ENCODE results near the gene SVEP1. TPM values are rescaled to one million over a fixed set of nuclear protein-coding genes. Genes with fewer than 3 reads are reported as not detected.

The SVEP1 gene
- total RNA-seq, 1 experiment from 2014 or later: 0.45 TPM

GRCh38 chr9:110521206-110521605 is 58.3 kb downstream of the SVEP1 start:
- intact Hi-C loops (cut with micrococcal nuclease; ENCODE audit: unreplicated experiment): no loop called here
- no peaks in the 10 kb centered on the region for H3K9me3 ChIP-seq (ENCODE audit: low read depth, low read length, poor library complexity, severe bottlenecking)
- TF ChIP-seq CTCF (conservative IDR thresholded peaks at IDR 0.05; ENCODE audit: low read depth, low read length) (no peak), EZH2 (IDR thresholded peaks at IDR 0.05; ENCODE audit: borderline replicate concordance, low read depth, low read length, poor library complexity, severe bottlenecking) (no peak)
- H3K36me3 ChIP-seq (ENCODE audit: insufficient read depth, low read length, poor library complexity, severe bottlenecking): no peaks in the 10 kb centered on the region
- ChIA-PET CTCF (no interaction called here), POLR2A (ENCODE audit: low non-redundant PET) (no interaction called here)
- no TSS peak for BruUV-seq (replicated peaks)
- H3K27ac ChIP-seq (ENCODE audit: low read depth, low read length, poor library complexity, severe bottlenecking): peak overlapping the region; percentile 59
- no peaks in the 10 kb centered on the region for H3K27me3 ChIP-seq (replicated peaks; ENCODE audit: insufficient read depth, low read depth, low read length, poor library complexity)
- H3K4me1 ChIP-seq (ENCODE audit: insufficient read depth, low read length, poor library complexity, severe bottlenecking): peaks cover 34% of the 10 kb centered on the region
- peak; percentile 56 for DNase-seq (ENCODE audit: low spot score)
- H3K4me3 ChIP-seq (ENCODE audit: low read depth, low read length, poor library complexity, severe bottlenecking): no peak overlapping the region

- Histone ChIP-seq H3K4me3 (ENCODE audit: low read depth, low read length, poor library complexity, severe bottlenecking) (no peak overlapping the region), H3K36me3 (ENCODE audit: insufficient read depth, low read length, poor library complexity, severe bottlenecking) (no peaks in the 10 kb centered on the region), H3K9me3 (ENCODE audit: low read depth, low read length, poor library complexity, severe bottlenecking) (no peaks in the 10 kb centered on the region), H3K27ac (ENCODE audit: low read depth, low read length, poor library complexity, severe bottlenecking) (peak overlapping the region; percentile 59), H3K27me3 (replicated peaks; ENCODE audit: insufficient read depth, low read depth, low read length, poor library complexity) (no peaks in the 10 kb centered on the region), H3K4me1 (ENCODE audit: insufficient read depth, low read length, poor library complexity, severe bottlenecking) (peaks cover 31% of the 10 kb centered on the region)
- ChIA-PET POLR2A (ENCODE audit: low non-redundant PET) (no interaction called here), CTCF (no interaction called here)
- DNase-seq (ENCODE audit: low spot score): peak; percentile 38
- TF ChIP-seq CTCF (conservative IDR thresholded peaks at IDR 0.05; ENCODE audit: low read depth, low read length) (no peak), EZH2 (IDR thresholded peaks at IDR 0.05; ENCODE audit: borderline replicate concordance, low read depth, low read length, poor library complexity, severe bottlenecking) (no peak)
- BruUV-seq (replicated peaks): no TSS peak
- intact Hi-C loops (cut with micrococcal nuclease; ENCODE audit: unreplicated experiment): no loop called here
Observed at GRCh38 chr9:110520120-110520701, 59.3 kb downstream of the SVEP1 start.

GRCh38 chr9:110517483-110517882 is 62.1 kb downstream of the SVEP1 start:
- Histone ChIP-seq H3K4me1 (ENCODE audit: insufficient read depth, low read length, poor library complexity, severe bottlenecking) (peaks cover 31% of the 10 kb centered on the region), H3K9me3 (ENCODE audit: low read depth, low read length, poor library complexity, severe bottlenecking) (no peaks in the 10 kb centered on the region), H3K4me3 (ENCODE audit: low read depth, low read length, poor library complexity, severe bottlenecking) (no peak overlapping the region), H3K36me3 (ENCODE audit: insufficient read depth, low read length, poor library complexity, severe bottlenecking) (no peaks in the 10 kb centered on the region), H3K27me3 (replicated peaks; ENCODE audit: insufficient read depth, low read depth, low read length, poor library complexity) (no peaks in the 10 kb centered on the region), H3K27ac (ENCODE audit: low read depth, low read length, poor library complexity, severe bottlenecking) (no peak overlapping the region)
- ChIA-PET POLR2A (ENCODE audit: low non-redundant PET) (no interaction called here), CTCF (no interaction called here)
- no TSS peak for BruUV-seq (replicated peaks)
- intact Hi-C loops (cut with micrococcal nuclease; ENCODE audit: unreplicated experiment): no loop called here
- no peak for TF ChIP-seq CTCF (conservative IDR thresholded peaks at IDR 0.05; ENCODE audit: low read depth, low read length)
- TF ChIP-seq EZH2 (IDR thresholded peaks at IDR 0.05; ENCODE audit: borderline replicate concordance, low read depth, low read length, poor library complexity, severe bottlenecking): no peak
- no peak for DNase-seq (ENCODE audit: low spot score)

Data from A673 (cell line).